GM18861 (cell line): ENCODE data around the gene FERD3L.
"Not testable (repeated sequence)": the region's sequence is repeated elsewhere in the genome, so short reads cannot be mapped to it uniquely, and the experiment has no call there.

ENCODE experiments used
- ATAC-seq: cut with Tn5 transposase; IDR thresholded peaks from one replicate; pipeline ENCODE4 v1.9.1; 2021; ENCODE audit not compliant: unreplicated experiment

Gene FERD3L, protein sequence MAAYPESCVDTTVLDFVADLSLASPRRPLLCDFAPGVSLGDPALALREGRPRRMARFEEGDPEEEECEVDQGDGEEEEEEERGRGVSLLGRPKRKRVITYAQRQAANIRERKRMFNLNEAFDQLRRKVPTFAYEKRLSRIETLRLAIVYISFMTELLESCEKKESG

DNA sequence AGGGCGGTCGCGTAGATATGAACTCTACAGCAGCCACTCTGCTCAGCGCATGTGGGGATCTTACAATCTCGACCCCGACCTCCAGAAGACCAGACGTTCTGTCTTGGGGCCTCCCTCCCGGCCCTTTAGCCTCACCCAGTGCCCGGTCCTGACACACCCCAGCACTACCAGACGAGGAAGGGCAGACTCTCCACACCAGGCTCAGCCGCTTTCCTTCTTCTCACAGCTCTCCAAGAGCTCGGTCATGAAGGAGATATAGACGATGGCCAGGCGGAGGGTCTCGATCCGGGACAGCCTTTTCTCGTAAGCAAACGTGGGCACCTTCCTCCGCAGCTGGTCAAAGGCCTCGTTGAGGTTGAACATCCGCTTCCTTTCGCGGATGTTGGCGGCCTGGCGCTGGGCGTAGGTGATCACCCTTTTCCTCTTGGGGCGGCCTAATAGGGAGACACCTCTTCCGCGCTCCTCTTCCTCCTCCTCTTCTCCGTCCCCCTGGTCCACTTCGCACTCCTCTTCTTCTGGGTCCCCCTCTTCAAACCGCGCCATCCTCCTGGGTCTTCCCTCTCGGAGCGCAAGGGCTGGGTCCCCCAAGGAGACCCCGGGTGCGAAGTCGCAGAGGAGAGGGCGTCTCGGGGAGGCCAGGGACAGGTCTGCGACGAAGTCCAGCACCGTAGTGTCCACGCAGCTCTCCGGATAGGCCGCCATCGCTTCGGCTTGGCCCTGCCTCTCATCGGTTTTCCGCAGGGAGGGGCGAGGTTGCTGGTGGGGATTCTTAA is at the start of gene FERD3L:
TSS of gene FERD3L (minus strand) at position 761 of the 773 bp plus-strand sequence. CDS start at position 702, 59 bp downstream.
- no peak for ATAC-seq

DNA sequence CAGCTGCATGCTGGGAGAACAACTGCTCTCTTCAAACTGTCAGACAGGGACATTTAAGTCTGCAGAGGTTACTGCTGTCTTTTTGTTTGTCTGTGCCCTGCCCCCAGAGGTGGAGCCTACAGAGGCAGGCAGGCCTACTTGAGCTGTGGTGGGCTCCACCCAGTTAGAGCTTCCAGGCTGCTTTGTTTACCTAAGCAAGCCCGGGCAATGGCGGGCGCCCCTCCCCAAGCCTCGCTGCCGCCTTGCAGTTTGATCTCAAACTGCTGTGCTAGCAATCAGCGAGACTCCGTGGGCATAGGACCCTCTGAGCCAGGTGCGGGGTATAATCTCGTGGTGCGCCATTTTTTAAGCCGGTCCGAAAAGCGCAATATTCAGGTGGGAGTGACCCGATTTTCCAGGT is 49.2 kb upstream of the FERD3L start:
- not testable (repeated sequence) for ATAC-seq

DNA sequence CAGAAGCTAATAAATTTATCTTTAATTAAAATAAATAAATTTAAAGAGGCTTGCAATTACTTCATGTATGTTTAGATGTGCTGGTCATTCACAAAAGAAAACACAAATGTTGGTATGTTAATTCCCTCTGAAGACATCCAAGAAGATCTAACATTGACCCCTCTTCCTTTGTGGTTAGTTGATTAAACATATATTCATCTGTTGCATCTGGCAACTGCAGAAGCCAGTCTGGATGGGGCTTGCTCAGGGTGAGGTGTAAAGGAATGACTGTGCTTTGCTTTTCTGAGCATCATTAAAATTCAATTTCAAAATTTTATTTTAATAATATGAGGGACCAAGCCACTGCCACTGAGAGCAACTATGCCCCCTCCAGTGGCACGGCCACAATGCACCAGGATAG is 36.4 kb upstream of the FERD3L start:
- ATAC-seq = no peak

DNA sequence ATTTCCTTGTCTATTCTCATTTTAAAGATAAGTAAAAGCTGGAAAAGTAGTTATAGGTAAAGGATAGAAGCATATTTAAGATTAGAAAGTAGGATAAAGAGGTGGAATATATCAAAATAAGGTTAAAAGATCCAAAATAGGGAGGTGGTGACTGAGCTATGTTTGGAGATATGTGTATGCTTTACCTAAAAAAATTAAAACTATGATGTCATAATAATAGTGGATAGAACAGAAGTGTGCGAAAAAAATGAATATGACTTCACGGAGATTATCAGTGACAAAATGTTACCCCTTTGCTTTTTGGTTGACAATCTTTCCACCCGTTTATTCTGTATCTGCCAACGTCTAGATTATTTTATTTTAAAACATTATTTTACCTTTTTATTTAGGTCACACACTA is 33.4 kb upstream of the FERD3L start:
- no peak for ATAC-seq

DNA sequence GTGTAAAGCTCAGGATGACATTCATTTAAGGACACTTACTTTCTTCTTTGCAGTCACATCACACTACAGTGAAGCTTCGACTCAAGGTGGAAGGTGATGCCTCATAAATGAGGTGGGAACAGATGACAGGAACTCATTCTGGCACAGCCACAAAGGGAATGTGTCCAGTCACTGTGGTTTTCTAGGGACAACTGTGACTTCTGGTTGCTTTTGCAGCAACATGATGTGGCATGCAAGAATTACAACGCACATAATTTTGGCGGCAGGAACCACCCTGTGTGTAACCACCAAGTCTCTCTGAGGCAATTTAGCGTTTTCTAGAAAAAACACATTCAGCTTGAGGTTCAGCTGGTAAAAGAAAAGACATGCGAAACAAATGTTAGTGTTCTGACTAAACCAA is 32.0 kb upstream of the FERD3L start:
- ATAC-seq = no peak

DNA sequence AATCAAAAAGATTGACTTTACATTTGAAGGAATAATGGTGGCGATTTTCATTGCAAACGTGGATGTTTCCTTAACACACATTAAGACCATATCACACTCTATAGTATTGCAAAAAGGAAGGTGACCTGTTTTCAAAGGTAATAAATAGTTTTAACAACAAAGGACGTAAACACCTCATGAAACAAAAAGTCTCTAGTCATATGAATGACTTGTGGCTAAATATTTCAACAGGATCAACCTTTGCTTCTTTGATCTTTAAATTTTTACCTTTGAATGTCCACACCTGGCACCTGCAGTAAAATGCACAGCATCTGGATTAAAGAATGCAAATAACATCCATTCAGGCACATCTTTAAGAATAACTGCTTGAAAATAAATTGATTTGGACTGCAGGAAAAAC is 30.0 kb upstream of the FERD3L start:
- no peak for ATAC-seq

DNA sequence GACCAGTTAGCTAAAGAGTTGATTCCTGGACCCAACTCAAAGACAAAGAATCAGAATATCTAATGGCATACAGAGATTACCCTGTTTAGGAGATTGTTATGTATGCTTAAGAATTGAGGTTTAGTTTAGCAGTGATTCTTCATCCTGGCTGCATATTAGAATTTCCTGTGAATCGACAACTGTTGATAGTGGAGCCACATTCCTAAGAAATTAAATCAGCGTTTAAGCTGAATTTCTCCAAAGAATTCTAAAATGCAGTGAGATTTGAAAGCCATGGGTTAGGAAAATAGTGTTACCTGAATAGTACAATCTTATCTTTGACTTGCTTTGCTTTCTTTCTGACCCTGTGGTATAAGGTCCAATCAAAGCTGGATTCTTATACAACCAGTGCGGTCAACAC is 16.4 kb upstream of the FERD3L start:
- no peak for ATAC-seq

DNA sequence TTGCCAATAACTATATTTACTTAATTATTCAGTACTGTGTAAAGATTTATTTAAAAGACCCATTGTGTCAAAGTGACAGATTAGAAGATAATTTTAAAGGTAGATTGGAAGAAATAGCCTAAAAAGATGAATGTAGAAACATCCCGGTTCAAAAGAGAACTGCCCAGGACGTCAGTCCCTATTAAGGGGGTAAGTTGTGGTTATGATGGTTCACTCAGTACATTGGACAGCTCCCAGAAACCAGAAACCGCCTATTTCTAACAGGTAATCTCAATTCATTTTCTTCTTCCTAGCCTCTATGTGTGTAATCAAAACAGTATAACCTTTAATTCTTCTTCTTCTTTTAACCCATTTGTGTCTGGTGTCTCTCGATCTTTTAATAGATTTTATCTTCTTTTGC is 1.5 kb upstream of the FERD3L start:
- ATAC-seq = no peak

DNA sequence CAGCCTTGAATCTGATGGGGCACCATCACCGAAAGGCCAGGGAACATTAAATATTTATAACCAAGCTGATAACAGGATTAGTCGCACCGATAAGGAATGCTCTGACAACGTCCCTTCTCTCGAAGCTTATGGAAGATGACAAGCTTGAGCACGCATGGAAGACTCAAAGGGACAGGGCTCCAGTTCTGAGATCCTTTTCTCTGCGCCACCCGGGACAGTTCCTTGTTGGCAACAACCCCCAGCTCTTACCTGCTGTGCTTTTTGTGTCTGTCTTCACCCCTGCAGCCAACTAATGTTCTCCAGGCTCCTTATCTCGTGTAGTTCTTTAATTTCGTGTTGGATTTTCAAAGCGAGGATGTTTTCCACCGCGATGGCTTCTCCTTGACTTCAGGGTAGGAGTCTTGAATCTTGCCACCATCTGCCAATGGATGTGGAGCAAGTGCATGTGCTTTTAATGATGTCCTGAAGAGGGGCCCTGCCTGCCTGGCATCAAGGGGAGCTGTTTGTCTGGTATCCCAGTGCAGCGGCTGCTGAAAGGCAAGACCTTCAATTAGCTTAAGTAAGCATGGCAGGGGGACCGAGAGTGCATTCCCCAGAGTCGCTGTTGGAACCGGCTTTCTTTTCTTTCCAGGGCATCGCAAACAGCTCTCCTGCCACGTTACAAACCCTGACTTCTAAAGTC is 354 bp upstream of the FERD3L start:
- ATAC-seq = no peak

DNA sequence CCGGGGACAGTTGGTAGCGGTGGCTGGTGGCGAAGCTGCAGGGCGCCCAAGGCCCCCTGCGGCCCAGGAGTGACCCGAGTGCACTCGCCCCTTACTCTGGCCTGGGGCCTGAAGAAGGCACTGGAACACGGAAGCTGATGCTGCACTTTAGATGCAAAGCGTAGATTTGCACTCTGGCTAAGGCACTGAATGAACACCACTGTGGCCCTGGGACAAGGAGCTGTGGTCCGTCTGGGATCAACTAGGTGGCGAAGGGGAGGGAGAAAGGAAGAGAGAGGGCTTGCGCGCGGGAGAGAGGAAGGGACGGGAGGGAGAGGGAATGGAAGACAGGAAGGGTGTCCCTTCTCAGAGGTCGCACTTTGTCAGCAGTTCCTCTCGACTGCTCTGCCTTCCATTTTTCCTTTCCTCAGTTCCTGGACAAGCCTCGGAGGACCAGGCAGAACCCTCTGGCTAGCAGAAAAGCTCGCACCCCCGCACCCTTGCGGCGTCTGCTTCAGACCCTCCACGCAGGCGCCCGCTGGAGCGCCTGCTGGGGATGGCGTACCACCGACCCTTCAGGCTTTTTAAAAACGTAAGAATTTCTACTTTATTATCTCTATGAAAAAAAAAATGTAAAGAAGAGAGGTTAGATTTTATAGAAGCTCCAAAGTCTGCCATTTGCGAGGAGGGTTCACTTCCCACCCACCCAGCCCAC is 1.2 kb downstream of the FERD3L start:
- no peak for ATAC-seq

DNA sequence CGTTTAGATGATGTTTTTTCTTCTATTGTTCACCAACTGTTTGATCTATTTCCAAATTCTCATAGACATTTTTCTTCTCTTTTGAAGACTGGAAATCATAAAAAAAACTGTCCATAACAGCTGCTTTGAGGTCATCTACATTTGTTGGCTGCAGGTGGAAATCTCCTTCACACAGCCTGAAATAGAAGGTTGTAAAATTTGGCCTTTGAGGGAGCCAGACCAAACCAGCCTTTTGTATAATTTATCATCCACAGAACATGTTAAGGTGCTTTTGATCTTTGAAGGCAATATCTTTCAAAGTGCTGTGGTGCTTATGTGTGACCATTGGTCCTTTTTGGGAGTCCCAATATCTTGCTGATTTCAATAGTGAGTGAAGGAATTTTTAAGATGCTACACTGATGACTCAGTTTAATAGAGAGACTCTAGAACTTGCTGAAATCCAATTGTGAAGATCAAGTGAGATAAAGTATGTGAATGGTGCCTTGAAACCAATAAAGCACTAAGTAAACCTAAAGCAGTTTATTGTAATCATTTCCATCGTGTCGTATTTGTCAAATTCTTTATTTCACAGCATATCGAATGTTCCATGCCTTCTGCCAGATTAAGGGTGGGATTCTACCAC is 5.4 kb downstream of the FERD3L start:
- no peak for ATAC-seq

DNA sequence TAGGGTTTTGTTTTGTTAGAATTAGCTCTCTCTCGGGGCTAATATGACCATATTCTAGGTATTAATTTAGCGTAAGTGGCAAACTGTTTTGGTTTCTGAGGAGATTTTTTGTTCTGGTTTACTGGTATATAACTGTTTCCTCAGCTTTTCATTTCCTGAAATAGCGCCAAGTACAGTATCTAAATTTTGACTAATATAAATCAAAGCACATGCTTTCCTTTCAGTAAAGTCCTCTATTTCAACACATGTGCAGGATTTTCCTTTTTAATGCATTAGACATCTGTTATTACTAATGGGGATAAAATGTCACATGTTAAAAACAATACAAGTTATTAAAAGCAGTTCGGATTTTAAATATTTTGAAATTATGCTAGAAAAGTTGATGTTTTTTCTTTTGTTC is 11.3 kb downstream of the FERD3L start:
- ATAC-seq = no peak

DNA sequence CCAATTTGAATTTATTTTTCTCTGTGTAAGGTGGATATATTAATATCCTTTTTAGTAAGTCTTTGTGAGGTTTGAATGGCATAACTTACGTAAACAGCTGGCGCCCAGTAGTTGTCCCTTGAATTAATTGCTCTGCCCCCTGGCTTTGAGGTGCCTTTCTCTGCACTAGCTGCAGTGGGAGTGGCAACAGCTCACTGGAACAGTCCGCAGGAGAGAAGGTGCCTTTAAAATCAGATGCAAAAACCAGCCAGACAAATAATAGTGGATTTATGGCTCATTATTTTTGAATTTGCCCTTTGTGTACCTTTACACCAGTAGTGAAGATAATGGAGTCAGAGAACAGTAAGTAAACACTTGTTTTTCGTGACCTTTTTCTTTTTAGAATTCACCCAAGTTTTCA is 11.8 kb downstream of the FERD3L start:
- no peak for ATAC-seq

DNA sequence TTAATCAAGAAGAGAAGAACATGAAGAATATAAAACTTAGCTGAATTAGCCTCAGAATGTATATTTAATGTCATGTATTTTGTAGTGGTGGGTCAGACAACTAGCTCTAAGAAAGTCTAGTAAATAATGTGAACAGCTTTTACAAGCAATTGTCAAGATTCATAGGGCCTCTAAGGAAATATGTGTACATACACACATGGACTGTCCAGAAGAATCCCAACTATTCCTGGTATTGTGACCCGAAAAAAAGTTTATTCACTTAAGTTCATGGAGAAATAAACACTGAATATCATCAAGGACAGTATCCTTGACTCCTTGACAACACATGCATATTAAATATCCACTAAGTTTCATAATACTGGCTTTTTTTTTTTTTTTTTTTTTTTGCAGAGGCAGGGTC is 16.4 kb downstream of the FERD3L start:
- no peak for ATAC-seq

DNA sequence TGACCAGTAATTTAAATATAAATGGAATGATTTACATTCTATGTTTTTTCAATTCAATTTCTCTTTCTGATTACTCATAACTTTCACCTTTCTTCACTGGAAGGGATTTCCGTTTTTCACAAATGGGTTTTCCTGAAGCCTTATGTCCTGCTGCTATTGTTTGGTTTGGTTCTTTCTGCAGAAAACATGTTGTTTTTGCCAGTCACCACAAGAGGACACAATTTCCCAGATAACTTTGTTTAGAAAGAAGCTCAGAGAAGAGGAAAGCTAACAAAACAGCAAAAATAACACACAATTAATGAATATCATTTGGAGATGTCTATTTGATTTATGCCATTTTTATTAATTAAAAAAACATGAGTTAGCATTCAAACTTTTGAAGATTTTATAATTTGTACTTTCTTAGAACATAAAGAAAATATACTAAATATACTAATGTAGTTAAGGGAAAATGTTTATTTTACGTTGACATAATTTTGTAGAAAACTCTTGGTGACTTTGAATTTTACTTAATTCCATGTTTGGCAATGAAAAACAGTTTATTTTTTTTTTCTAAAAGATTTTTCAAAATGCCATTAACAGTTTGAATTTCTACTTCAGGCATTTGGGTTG is 23.1 kb downstream of the FERD3L start:
- ATAC-seq = no peak

DNA sequence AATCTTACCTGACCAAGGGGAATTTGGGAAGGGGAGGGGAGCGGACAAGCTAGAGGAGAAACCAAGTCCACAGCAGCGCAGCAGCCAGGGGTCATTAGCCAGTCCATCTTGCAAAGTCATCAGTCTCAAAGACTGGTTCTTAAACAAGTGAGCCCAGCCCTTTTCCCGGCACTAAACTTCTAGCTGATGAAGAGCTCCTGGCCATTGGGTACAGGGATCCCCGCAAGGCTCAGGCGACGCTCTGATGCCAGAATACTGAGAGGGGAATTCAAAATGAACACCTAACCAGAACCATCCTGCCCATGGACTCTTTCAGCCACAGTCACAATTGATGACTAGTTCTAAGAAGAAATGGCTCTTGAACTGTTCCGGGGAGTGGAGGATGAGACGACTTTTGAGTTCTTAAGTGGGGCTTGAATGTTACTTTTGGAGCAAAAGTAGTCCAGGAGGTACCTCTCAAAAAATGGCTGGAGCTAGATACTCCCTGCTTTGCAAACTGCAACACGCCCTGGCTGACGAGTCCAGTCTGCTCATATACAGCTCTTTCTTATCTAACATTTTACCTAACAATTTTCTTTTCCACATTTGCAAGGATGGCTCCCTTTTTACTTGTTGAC is 25.2 kb downstream of the FERD3L start:
- no peak for ATAC-seq

DNA sequence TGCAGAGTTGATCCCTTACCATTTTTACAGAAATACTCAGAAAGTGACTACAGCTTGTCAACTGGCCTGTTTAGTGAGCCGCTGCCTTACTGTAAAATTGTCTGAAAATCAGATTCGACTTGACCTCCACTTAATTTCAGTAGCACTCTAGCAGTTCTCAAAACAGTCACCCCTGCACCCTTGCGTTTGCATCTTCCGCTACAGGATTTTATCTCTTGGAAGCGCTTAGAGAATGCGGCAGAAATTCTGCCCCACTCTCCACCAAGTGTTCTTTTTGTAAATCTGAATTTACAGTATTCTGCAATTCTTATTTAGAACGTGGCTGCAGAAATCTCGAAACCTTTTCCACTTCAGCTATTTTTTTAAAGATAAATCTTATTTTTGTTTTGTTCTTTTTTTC is 25.8 kb downstream of the FERD3L start:
- no peak for ATAC-seq

DNA sequence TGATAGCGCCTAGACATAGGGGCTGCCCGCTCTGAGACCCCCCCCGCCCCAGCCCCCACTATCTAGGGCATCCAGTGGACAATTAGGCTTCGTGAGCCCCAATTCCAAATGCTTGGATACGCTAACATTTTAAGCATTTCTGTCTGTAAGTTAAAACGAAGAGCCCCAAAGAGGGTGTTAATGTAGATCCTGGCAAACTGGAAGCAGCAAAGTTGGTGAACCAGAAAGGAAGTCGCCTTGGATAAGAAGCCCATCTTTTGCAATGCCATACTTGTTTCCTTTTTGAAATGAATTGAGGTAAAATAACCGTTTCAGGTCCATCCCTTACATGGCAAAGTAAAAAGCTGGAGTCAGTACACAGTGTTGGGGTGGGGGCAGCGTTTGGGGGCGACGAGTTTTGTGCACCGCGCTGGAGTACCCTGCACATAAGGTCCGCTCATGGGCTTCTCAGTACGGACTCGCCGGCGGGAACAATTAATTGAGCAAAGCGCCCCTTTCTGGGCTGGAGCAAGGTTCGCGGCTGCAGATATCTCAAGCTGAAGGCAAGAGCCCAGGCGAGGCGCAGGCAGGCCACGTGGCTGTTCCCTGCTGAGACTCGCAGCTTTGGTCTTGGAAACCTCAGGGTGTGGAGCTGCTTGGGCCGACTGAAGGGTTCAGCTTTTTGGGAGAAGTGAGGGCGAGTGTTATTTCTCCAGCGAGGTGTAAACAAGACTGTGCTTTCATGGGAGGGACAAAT is 26.4 kb downstream of the FERD3L start:
- ATAC-seq = no peak

DNA sequence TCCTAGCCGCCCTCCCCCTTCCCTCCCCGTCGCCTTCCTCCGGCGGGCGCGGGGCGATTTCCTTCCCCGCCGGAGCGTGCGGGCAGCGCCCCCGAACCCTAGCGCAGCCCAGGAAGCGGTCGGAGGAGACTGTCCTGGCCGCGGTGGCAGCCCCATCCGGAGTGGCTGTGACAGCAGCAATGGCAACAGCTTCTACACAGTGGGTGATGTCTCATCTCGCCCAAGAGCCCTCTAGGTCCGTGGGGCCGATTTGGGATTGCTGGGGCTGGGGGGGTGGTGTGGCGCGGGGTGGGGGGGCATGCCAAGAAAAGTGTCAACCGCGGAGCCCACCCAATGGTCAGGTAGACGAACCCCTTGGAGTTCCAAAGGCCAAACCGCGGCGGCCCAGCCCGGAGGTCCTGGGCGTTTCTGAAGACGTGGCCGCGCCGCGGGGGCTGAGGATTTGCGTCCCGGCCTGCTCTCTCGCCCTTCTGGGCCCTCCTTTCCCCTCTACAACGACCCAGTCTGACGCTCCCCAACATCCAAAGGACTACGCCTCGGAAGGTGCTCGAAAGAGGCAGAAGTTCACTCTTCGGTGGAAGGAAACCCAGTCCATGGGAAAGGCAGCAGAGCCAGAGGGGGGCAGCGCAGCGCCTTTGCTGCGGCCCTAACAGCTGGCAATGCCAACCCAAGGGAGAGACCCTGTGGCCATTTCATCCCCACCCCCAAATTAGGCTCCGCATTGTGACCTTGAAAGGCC is 27.2 kb downstream of the FERD3L start:
- no peak for ATAC-seq
